GM19438 (cell line): Measurements from ENCODE around the gene IL1B.

Source experiments
- ATAC-seq: cut with Tn5 transposase; IDR thresholded peaks from one replicate; pipeline ENCODE4 v1.9.1; 2021; ENCODE audit warnings: low read depth; ENCODE audit not compliant: unreplicated experiment

Gene IL1B

GRCh38 chr2:112811841-112812306 lies 24.7 kb downstream of the IL1B start:
- no peak for ATAC-seq

DNA sequence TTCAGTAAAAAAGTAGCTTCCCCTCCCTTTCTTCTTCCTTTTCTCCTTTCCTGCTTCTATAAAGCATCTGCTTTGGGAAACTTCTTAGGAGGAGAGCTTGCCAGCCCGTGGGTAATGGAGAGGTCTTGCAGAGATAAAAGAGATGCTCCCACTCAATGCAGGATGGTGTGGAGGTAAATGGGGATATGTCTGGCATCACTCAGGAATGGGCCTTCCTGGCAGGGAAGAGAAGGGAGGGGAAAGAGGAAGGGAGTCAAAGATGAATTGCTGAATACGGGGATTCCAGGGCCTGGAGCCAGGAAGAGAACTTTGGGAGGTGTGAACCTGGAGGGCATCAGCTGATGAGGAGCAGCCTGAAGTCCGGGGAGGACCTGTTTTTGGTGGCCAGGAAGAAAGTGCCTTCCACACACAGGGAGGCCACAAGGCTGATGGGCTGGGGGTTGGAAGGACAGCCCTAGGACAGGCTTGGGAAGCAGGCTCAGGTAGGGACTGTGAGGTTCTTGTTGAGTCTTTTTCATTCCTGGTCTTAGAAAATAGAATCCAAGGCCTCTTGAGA lies 25.2 kb downstream of the IL1B start:
- ATAC-seq = no peak

DNA sequence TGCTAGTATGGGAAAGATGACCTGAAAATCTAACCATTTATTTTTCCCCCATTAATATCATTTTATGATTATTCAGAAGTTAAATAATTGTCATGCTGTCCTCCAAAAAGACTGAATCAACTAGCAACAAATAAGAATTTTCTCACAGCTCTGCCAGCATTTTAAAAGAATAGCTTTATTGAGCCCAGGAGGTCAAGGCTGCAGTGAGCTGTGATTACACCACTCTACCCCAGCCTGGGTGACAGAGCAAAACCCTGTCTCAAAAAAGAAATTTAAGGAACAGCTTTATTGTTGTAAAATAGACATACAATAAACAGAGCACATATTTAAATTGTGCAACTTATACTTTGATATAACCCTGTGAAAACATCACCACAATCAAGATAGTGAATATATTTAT lies 27.5 kb downstream of the IL1B start:
- no peak for ATAC-seq

GRCh38 chr2:112807233-112807807 lies 29.3 kb downstream of the IL1B start:
- ATAC-seq = no peak

GRCh38 chr2:112805542-112805941 lies 31.0 kb downstream of the IL1B start:
- ATAC-seq = peak; percentile 52

DNA sequence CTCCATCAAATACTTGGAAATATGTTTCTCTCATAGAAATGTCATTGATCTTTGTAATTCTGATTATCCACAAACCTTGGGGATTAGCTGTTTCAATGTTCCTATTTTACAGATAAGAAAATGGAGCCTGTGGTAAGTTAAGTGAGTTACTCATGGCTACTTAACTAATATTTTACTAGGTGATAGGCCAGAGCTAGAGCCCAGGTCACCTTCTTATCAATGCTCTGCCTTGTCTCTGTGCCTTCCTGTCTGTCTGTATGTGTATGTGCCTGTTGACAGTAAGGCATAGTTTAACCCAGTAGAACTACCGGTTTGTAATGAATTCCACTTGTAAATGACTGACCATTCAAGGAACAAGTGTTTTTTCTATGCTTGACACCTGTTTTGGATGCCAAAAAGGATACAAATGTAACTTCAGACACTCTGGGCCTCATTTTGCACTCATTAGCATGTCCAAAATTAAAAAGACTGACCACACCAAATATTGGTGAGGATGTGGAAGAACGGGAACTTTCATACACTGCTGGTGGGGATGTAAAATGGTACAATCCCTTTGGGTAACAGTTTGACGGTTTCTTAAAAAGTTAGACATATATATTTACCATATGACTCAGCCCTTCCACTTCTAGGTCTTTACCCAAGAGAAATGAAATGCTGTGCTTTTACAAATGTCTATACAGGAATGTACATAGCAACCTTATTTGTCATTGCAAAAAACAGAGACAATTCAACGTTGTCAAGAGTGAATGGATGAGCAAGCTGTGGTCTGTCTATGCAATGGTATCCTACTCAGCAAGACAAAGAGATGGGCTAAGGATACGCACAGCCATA lies 32.7 kb downstream of the IL1B start:
- no peak for ATAC-seq

- ATAC-seq = no peak
Observed at GRCh38 chr2:112800881-112801583, 35.5 kb downstream of the IL1B start.

GRCh38 chr2:112798979-112799975 lies 37.3 kb downstream of the IL1B start:
- no peak for ATAC-seq

DNA sequence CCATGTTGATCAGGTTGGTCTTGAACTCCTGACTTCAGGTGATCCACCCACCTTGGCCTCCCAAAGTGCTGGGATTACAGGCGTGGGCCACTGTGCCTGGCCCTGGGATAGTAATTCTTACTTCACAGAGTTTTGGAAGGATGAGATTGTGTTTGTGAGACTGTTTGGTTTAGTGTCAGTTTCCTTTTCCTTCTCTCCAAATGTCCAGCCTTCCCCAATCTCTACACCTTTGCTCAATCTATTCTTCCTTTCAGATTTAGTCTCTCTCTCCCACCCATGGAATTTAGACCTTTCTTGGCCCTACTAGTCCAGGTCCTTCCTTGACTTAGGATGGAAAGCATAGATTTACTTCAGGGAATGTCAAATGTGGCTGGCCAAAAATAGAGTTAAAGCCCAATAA lies 40.1 kb downstream of the IL1B start:
- no peak for ATAC-seq

GRCh38 chr2:112795774-112796173 lies 40.8 kb downstream of the IL1B start:
- no peak for ATAC-seq

GRCh38 chr2:112794841-112795240 lies 41.7 kb downstream of the IL1B start:
- ATAC-seq = no peak

- ATAC-seq = no peak
Observed at GRCh38 chr2:112794131-112794733, 42.3 kb downstream of the IL1B start.

- ATAC-seq = no peak
Observed at GRCh38 chr2:112793449-112793978, 43.1 kb downstream of the IL1B start.

GRCh38 chr2:112792419-112792818 lies 44.2 kb downstream of the IL1B start:
- no peak for ATAC-seq

DNA sequence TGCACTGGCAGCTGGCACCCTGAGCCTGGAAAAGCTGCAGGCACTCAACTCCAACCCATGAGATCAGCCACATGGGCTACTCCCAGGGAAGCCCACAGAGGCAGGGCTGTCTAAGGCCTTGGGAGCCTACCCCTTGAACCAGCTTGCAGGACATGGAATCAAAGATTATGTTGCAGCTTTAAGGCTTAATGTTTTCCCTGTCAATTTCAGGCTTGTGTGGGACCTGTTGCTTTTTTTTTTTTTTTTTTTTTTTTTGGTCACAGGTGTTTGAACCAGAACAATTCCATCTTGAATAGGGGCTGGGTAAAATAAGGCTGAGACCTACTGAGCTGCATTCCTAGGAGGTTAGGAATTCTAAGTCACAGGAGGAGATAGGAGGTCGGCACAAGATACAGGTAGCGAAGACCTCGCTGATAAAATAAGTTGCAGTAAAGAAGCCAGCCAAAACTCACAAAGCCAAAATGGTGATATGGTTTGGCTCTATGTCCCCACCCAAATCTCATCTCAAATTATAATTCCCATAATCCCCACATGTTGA lies 44.8 kb downstream of the IL1B start:
- no peak for ATAC-seq

DNA sequence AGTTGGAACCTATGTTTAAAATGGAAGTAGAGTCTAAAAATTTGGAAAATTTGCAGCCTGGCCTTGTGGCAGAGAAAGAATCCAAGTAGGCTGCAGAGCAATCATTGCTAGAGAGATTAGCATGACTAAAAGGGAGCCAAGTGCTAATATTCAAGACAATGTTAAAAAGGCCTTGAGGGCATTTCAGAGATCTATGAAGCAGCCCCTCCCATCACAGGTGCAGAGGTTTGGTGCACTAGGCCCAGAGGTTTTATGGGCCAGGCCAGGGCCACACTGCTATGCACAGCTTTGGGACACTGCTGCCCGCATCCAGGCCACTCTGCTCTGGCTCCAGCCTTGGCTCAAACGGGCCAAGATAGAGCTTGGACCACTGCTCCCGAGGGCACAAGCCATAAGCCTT lies 45.6 kb downstream of the IL1B start:
- ATAC-seq = no peak

- ATAC-seq = no peak
Observed at GRCh38 chr2:112790305-112790704, 46.3 kb downstream of the IL1B start.

GRCh38 chr2:112789186-112789585 lies 47.4 kb downstream of the IL1B start:
- ATAC-seq = no peak

GRCh38 chr2:112788653-112789052 lies 47.9 kb downstream of the IL1B start:
- no peak for ATAC-seq
